ENCODE data around the gene ZNF791. TPM values are rescaled to one million over a fixed set of nuclear protein-coding genes. Genes with fewer than 3 reads are reported as not detected.

ZNF791 gene
- total RNA-seq, 1 experiment from 2014 or later = 26.3 TPM

GRCh38 chr19:12648088-12648487, 37.4 kb downstream of the ZNF791 start:
- Histone ChIP-seq H2AFZ (ENCODE audit: low read length) (no peak overlapping the region), H3K4me2 (ENCODE audit: low read length) (no peak overlapping the region), H3K4me1 (ENCODE audit: insufficient read depth, low read length) (no peaks in the 10 kb centered on the region), H3K27ac (ENCODE audit: low read length) (no peak overlapping the region), H3K9ac (ENCODE audit: low read length) (no peak overlapping the region), H3K27me3 (ENCODE audit: low read length) (no peaks in the 10 kb centered on the region), H3K9me3 (ENCODE audit: low read length) (no peaks in the 10 kb centered on the region), H4K20me1 (ENCODE audit: low read length) (no peaks in the 10 kb centered on the region), H3K79me2 (ENCODE audit: low read length) (no peaks in the 10 kb centered on the region), H3K4me3 (ENCODE audit: low read length) (no peak overlapping the region), H3K36me3 (ENCODE audit: low read depth, low read length) (0 out of 2 replicates have a peak, but pooled peaks cover 3% of the 10 kb centered on the region), H3K9me2 (replicated peaks; ENCODE audit: low read length) (no peaks in the 10 kb centered on the region), H3F3A (ENCODE audit: low read length, unreplicated experiment) (no peaks in the 10 kb centered on the region)
- CTCF ChIA-PET = no interaction called here
- peak; percentile 28; the same call in 1 of the 2 replicates for TF ChIP-seq CTCF (conservative IDR thresholded peaks at IDR 0.05; ENCODE audit: low read depth, low read length)
- no peak for TF ChIP-seq EZH2phosphoT487 (IDR thresholded peaks at IDR 0.05; ENCODE audit: borderline replicate concordance, low read length)
- TF ChIP-seq EZH2 (IDR thresholded peaks at IDR 0.05; ENCODE audit: low read length, unreplicated experiment) = no peak
- no peak for ATAC-seq
- POLR2A ChIA-PET (ENCODE audit: unreplicated experiment) = no interaction called here
- no TSS peak for BruUV-seq (replicated peaks)
- intact Hi-C loops (cut with micrococcal nuclease) = no loop called here
- DNase-seq = no peak

GRCh38 chr19:12649941-12650340, 39.2 kb downstream of the ZNF791 start:
- Histone ChIP-seq H3K27me3 (ENCODE audit: low read length) (no peaks in the 10 kb centered on the region), H3K4me3 (ENCODE audit: low read length) (no peak overlapping the region), H3K9me2 (replicated peaks; ENCODE audit: low read length) (no peaks in the 10 kb centered on the region), H3K27ac (ENCODE audit: low read length) (no peak overlapping the region), H3F3A (ENCODE audit: low read length, unreplicated experiment) (no peaks in the 10 kb centered on the region), H3K79me2 (ENCODE audit: low read length) (no peaks in the 10 kb centered on the region), H3K9me3 (ENCODE audit: low read length) (no peaks in the 10 kb centered on the region), H3K9ac (ENCODE audit: low read length) (no peak overlapping the region), H4K20me1 (ENCODE audit: low read length) (no peaks in the 10 kb centered on the region), H3K36me3 (ENCODE audit: low read depth, low read length) (0 out of 2 replicates have a peak, but pooled peaks cover 3% of the 10 kb centered on the region), H3K4me1 (ENCODE audit: insufficient read depth, low read length) (no peaks in the 10 kb centered on the region), H3K4me2 (ENCODE audit: low read length) (no peak overlapping the region), H2AFZ (ENCODE audit: low read length) (no peak overlapping the region)
- intact Hi-C loops (cut with micrococcal nuclease) = no loop called here
- ATAC-seq (no peak), DNase-seq (no peak)
- CTCF ChIA-PET = no interaction called here
- POLR2A ChIA-PET (ENCODE audit: unreplicated experiment) = no interaction called here
- BruUV-seq (replicated peaks) = no TSS peak
- TF ChIP-seq EZH2 (IDR thresholded peaks at IDR 0.05; ENCODE audit: low read length, unreplicated experiment) = no peak
- TF ChIP-seq CTCF (conservative IDR thresholded peaks at IDR 0.05; ENCODE audit: low read depth, low read length) = no peak
- TF ChIP-seq EZH2phosphoT487 (IDR thresholded peaks at IDR 0.05; ENCODE audit: borderline replicate concordance, low read length) = no peak

- Histone ChIP-seq H3K27ac (ENCODE audit: low read length) (no peak overlapping the region), H3K36me3 (ENCODE audit: low read depth, low read length) (peaks cover 16% of the 10 kb centered on the region)
Observed at GRCh38 chr19:12652219-12652618, 41.5 kb downstream of the ZNF791 start.

More at GRCh38 chr19:12652219-12652618, 41.5 kb downstream of the ZNF791 start:
- no TSS peak for BruUV-seq (replicated peaks)
- no peaks in the 10 kb centered on the region for H3F3A ChIP-seq (ENCODE audit: low read length, unreplicated experiment)
- ATAC-seq (no peak), DNase-seq (no peak)
- H3K4me2 ChIP-seq (ENCODE audit: low read length) = no peak overlapping the region
- intact Hi-C loops (cut with micrococcal nuclease) = no loop called here
- POLR2A ChIA-PET (ENCODE audit: unreplicated experiment) = no interaction called here
- H3K27me3 ChIP-seq (ENCODE audit: low read length) = no peaks in the 10 kb centered on the region
- H2AFZ ChIP-seq (ENCODE audit: low read length) = no peak overlapping the region
- CTCF ChIA-PET = no interaction called here
- no peaks in the 10 kb centered on the region for H3K9me2 ChIP-seq (replicated peaks; ENCODE audit: low read length)
- no peaks in the 10 kb centered on the region for H4K20me1 ChIP-seq (ENCODE audit: low read length)
- no peak overlapping the region for H3K9ac ChIP-seq (ENCODE audit: low read length)
- TF ChIP-seq CTCF (conservative IDR thresholded peaks at IDR 0.05; ENCODE audit: low read depth, low read length) (no peak), EZH2phosphoT487 (IDR thresholded peaks at IDR 0.05; ENCODE audit: borderline replicate concordance, low read length) (no peak), EZH2 (IDR thresholded peaks at IDR 0.05; ENCODE audit: low read length, unreplicated experiment) (no peak)
- no peaks in the 10 kb centered on the region for H3K79me2 ChIP-seq (ENCODE audit: low read length)
- no peaks in the 10 kb centered on the region for H3K4me1 ChIP-seq (ENCODE audit: insufficient read depth, low read length)
- H3K4me3 ChIP-seq (ENCODE audit: low read length) = no peak overlapping the region
- no peaks in the 10 kb centered on the region for H3K9me3 ChIP-seq (ENCODE audit: low read length)

Measured in PC-3 (cell line).